H1 (cell line): ENCODE data around the gene SLC12A7. TPM values are rescaled to one million over a fixed set of nuclear protein-coding genes. Genes with fewer than 3 reads are reported as not detected.

ENCODE experiments used
- ASH2L ChIP-seq: fragments of 200-600, 300-600 bp; sonication (generic); IDR thresholded peaks from one replicate; pipeline ENCODE4 v1.7.1; 2017; ENCODE audit warnings: low read length
- CEBPB ChIP-seq: IDR thresholded peaks from 2 replicates; pipeline ENCODE4 v1.6.1; 2012; ENCODE audit warnings: low read depth, low read length
- EZH2 ChIP-seq: fragments of 200-600 bp; sonication (generic); IDR thresholded peaks from 2 replicates; pipeline ENCODE4 v1.7.1; 2012; ENCODE audit warnings: low read depth, mild to moderate bottlenecking, moderate library complexity, low read length, inconsistent platforms; ENCODE audit not compliant: severe bottlenecking
- FOSL1 ChIP-seq: IDR thresholded peaks from 2 replicates; pipeline ENCODE4 v1.6.1; 2011; ENCODE audit warnings: mild to moderate bottlenecking, low read depth, low read length, moderate library complexity; ENCODE audit not compliant: insufficient read depth
- POLR2A ChIP-seq, 2 experiments: IDR thresholded peaks; 1 replicate in 1 of 2; 2 replicates in 1 of 2; pipeline ENCODE4 v1.6.1; 2011; ENCODE audit warnings: low read depth in 2 of 2, low read length in 2 of 2, mild to moderate bottlenecking in 2 of 2; ENCODE audit errors: control extremely low read depth in 1 of 2
- SAP30 ChIP-seq: fragments of 300-600 bp; sonication (generic); IDR thresholded peaks from 2 replicates; pipeline ENCODE4 v1.7.1; 2012; ENCODE audit warnings: low read length, moderate library complexity, mild to moderate bottlenecking, inconsistent platforms; ENCODE audit not compliant: insufficient read depth, insufficient replicate concordance
- polyA plus RNA-seq, 7 experiments: library from polyadenylated mRNA; depleted of rRNA in 3 of 7; stranded (reverse) in 5 of 7; unstranded in 2 of 7; fragments of >200 nt in 5 of 7; fragments of 200-250 nt in 2 of 7; gene quantifications; 1 replicate in 5 of 7; 2 replicates in 1 of 7; 4 replicates in 1 of 7; pipeline versions ENCODE4 v1.2.1 to v1.2.3, GENCODE V29; 2011 to 2013; ENCODE audit warnings: missing spikeins in 2 of 7, mixed read lengths in 2 of 7
- total RNA-seq: library from RNA; stranded (reverse); fragmentation: NEBNext Ultra II Directional; extraction: Animal tissue kit (Norgen Biotek cat#: 25700); gene quantifications from 2 replicates; pipeline ENCODE4 v1.2.1, GENCODE V29; 2021
- TF ChIP-seq, protein P1 (sequence below): fragments of 300-600 bp; sonication (generic); IDR thresholded peaks from 2 replicates; pipeline ENCODE4 v1.7.1; 2012; ENCODE audit warnings: low read length, moderate library complexity, mild to moderate bottlenecking, inconsistent platforms; ENCODE audit not compliant: insufficient replicate concordance

SLC12A7 gene
- total and polyA plus RNA-seq, 2 of the 8 experiments (the other 6 are each of a cell fraction or from before 2014, with no cell fraction given): 23.5 to 39.7 TPM

DNA sequence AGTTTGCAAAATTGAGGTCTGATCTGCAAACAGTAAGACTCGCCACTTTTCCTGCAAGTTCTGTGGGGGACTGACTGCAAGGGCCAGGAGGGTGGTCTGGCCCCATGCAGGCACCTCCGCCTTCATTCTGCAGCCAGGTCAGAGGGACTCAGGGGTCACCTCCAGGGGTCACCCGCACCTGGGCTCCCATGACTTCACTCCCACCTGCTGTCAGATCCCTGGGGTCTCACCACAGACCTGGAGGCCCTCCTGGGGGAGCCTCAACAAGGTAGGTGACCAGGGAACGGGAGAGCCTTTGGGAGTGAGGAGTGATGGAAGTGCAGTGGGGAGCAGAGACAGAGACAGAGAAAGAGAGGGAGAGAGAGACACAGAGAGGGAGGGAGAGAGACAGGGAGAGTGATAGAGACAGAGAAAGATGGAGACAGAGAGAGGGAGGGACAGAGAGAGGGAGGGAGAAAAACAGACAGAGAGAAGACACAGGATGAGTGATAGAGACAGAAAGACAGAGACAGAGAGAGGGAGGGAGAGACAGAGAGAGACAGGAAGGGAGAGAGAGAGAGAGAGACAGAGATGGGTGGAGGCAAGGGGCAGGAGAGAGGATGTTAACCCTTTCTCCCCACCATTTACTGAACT lies 48.0 kb upstream of the SLC12A7 start (continued):
- TF ChIP-seq, protein P1, sequence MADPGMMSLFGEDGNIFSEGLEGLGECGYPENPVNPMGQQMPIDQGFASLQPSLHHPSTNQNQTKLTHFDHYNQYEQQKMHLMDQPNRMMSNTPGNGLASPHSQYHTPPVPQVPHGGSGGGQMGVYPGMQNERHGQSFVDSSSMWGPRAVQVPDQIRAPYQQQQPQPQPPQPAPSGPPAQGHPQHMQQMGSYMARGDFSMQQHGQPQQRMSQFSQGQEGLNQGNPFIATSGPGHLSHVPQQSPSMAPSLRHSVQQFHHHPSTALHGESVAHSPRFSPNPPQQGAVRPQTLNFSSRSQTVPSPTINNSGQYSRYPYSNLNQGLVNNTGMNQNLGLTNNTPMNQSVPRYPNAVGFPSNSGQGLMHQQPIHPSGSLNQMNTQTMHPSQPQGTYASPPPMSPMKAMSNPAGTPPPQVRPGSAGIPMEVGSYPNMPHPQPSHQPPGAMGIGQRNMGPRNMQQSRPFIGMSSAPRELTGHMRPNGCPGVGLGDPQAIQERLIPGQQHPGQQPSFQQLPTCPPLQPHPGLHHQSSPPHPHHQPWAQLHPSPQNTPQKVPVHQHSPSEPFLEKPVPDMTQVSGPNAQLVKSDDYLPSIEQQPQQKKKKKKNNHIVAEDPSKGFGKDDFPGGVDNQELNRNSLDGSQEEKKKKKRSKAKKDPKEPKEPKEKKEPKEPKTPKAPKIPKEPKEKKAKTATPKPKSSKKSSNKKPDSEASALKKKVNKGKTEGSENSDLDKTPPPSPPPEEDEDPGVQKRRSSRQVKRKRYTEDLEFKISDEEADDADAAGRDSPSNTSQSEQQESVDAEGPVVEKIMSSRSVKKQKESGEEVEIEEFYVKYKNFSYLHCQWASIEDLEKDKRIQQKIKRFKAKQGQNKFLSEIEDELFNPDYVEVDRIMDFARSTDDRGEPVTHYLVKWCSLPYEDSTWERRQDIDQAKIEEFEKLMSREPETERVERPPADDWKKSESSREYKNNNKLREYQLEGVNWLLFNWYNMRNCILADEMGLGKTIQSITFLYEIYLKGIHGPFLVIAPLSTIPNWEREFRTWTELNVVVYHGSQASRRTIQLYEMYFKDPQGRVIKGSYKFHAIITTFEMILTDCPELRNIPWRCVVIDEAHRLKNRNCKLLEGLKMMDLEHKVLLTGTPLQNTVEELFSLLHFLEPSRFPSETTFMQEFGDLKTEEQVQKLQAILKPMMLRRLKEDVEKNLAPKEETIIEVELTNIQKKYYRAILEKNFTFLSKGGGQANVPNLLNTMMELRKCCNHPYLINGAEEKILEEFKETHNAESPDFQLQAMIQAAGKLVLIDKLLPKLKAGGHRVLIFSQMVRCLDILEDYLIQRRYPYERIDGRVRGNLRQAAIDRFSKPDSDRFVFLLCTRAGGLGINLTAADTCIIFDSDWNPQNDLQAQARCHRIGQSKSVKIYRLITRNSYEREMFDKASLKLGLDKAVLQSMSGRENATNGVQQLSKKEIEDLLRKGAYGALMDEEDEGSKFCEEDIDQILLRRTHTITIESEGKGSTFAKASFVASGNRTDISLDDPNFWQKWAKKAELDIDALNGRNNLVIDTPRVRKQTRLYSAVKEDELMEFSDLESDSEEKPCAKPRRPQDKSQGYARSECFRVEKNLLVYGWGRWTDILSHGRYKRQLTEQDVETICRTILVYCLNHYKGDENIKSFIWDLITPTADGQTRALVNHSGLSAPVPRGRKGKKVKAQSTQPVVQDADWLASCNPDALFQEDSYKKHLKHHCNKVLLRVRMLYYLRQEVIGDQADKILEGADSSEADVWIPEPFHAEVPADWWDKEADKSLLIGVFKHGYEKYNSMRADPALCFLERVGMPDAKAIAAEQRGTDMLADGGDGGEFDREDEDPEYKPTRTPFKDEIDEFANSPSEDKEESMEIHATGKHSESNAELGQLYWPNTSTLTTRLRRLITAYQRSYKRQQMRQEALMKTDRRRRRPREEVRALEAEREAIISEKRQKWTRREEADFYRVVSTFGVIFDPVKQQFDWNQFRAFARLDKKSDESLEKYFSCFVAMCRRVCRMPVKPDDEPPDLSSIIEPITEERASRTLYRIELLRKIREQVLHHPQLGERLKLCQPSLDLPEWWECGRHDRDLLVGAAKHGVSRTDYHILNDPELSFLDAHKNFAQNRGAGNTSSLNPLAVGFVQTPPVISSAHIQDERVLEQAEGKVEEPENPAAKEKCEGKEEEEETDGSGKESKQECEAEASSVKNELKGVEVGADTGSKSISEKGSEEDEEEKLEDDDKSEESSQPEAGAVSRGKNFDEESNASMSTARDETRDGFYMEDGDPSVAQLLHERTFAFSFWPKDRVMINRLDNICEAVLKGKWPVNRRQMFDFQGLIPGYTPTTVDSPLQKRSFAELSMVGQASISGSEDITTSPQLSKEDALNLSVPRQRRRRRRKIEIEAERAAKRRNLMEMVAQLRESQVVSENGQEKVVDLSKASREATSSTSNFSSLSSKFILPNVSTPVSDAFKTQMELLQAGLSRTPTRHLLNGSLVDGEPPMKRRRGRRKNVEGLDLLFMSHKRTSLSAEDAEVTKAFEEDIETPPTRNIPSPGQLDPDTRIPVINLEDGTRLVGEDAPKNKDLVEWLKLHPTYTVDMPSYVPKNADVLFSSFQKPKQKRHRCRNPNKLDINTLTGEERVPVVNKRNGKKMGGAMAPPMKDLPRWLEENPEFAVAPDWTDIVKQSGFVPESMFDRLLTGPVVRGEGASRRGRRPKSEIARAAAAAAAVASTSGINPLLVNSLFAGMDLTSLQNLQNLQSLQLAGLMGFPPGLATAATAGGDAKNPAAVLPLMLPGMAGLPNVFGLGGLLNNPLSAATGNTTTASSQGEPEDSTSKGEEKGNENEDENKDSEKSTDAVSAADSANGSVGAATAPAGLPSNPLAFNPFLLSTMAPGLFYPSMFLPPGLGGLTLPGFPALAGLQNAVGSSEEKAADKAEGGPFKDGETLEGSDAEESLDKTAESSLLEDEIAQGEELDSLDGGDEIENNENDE: no peak
- no peak for TF ChIP-seq POLR2A (IDR thresholded peaks at IDR 0.05; ENCODE audit: control extremely low read depth in 1 of 2, low read depth in 2 of 2, low read length in 2 of 2)
- TF ChIP-seq CEBPB: no peak
- no peak for TF ChIP-seq SAP30
- TF ChIP-seq ASH2L: no peak
- no peak for TF ChIP-seq FOSL1
- TF ChIP-seq EZH2: no peak
- TF ChIP-seq, all 59 proteins: peak for 0
